ENCODE results near the gene KRT27.
A peak's percentile ranks its signal among the peaks of the same experiment; 100 is the strongest.
"Not testable (repeated sequence)": the region's sequence is repeated elsewhere in the genome, so short reads cannot be mapped to it uniquely, and the experiment has no call there.

KRT27 gene

DNA sequence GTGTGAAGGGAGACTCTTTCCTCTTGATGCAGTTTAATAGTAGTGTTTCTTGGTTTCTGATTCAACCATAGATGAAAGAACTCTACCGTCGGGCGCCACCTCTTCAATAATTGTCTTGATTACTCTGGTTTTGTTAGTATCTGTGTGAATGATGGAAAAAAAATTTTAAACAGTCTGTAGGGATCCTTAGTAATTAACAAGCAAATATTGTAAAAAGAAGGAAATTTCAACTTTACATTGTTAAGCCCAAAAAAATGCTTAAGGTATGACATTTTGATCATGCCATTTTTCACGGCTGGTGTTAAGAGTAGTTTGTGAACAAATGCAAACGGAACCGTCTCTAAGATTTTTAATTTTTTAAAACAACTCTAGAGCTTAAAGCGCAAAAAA, 36.0 kb upstream of the KRT27 start:
- in situ Hi-C loops (cut with MboI; ENCODE audit: low sequenced_read_pairs): no loop called here
- no peaks in the 10 kb centered on the region for H3K9me3 ChIP-seq
- peak overlapping the region; percentile 56 for H3K4me3 ChIP-seq
- H3K27me3 ChIP-seq (ENCODE audit: low read depth): no peaks in the 10 kb centered on the region
- no peaks in the 10 kb centered on the region; the same call in 1 of the 2 replicates for H3K4me1 ChIP-seq
- no peak for DNase-seq (ENCODE audit: low spot score in 2 of 2)
- 0 out of 2 replicates have a peak, but pooled peaks cover 7% of the 10 kb centered on the region for H3K36me3 ChIP-seq (replicated peaks)

DNA sequence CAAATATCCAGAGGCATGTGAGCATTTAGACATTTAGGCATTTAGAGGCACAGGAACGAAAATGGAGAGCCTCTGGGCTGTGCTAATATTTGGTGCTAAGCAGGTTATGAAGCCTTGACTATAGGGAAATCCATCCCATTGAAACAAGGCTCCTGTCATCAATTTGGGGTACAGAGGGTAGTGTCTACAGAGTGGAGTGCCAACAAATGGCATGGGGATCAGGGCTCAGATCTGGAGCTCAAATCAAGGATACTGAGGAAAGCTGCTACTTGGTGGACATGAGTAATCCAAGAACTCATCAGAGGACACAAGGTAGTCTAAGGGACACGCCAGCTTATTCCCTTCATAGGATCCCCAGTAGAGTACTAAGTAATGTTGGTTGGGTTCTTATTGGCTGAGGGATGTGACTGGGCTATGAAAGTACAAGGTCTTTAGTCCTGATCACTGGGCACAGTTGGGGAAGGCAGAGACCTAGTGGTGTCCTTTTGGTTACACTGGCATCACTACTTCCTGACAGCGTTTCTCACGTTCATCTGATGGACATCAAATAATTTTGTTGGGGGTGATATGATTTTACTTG, 34.8 kb upstream of the KRT27 start:
- no peaks in the 10 kb centered on the region; the same call in 1 of the 2 replicates for H3K27me3 ChIP-seq (ENCODE audit: low read depth)
- H3K9me3 ChIP-seq: no peaks in the 10 kb centered on the region
- no peak overlapping the region for H3K4me3 ChIP-seq
- DNase-seq (ENCODE audit: low spot score in 2 of 2): no peak
- in situ Hi-C loops (cut with MboI; ENCODE audit: low sequenced_read_pairs): no loop called here
- H3K36me3 ChIP-seq (replicated peaks): 0 out of 2 replicates have a peak, but pooled peaks cover 7% of the 10 kb centered on the region
- H3K4me1 ChIP-seq: no peaks in the 10 kb centered on the region; the same call in 1 of the 2 replicates

DNA sequence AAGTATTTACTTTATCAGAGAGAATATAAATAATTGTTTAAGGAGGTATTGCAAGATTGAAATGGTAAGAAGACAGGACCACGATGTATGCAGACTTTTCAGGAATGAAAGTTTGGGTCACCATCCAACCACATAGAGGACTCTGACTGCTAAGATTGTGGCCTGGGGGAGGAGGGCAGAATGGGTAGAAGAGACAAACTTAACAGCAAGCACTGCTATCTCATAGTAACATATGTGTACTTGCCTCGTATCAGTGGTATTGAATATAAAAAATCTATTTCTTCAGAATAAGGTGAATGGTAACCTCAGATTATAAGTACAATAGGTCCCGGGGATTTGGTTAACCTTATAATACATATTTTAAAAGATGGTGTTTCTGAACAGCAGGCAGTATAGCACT, 34.2 kb upstream of the KRT27 start:
- H3K36me3 ChIP-seq (replicated peaks): 0 out of 2 replicates have a peak, but pooled peaks cover 7% of the 10 kb centered on the region
- in situ Hi-C loops (cut with MboI; ENCODE audit: low sequenced_read_pairs): no loop called here
- H3K27me3 ChIP-seq (ENCODE audit: low read depth): no peaks in the 10 kb centered on the region; the same call in 1 of the 2 replicates
- no peak overlapping the region for H3K4me3 ChIP-seq
- no peak for DNase-seq (ENCODE audit: low spot score in 2 of 2)
- H3K9me3 ChIP-seq: no peaks in the 10 kb centered on the region
- H3K4me1 ChIP-seq: no peaks in the 10 kb centered on the region; the same call in 1 of the 2 replicates

DNA sequence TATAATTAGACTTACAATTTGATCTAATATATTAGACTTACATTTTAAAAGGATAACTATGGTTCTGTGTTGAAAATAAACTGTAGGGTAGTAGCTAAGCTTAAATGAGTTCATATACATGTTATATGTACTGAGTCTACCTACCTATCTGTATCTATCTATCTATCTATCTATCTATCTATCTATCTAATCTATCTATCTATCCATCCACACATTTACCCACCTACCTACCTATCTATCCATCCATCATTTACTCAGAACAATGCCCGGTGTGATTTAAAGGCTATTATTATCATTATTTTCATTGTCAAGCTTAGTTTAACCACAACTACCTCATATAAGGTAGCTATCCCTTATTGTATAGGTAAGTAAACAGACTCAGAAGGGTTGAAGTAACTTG, 33.0 kb upstream of the KRT27 start:
- H3K4me1 ChIP-seq: no peaks in the 10 kb centered on the region; the same call in 1 of the 2 replicates
- H3K36me3 ChIP-seq (replicated peaks): 0 out of 2 replicates have a peak, but pooled peaks cover 7% of the 10 kb centered on the region
- H3K4me3 ChIP-seq: no peak overlapping the region
- in situ Hi-C loops (cut with MboI; ENCODE audit: low sequenced_read_pairs): no loop called here
- DNase-seq (ENCODE audit: low spot score in 2 of 2): no peak
- peaks cover 4% of the 10 kb centered on the region; the same call in 1 of the 2 replicates for H3K27me3 ChIP-seq (ENCODE audit: low read depth)
- H3K9me3 ChIP-seq: no peaks in the 10 kb centered on the region

DNA sequence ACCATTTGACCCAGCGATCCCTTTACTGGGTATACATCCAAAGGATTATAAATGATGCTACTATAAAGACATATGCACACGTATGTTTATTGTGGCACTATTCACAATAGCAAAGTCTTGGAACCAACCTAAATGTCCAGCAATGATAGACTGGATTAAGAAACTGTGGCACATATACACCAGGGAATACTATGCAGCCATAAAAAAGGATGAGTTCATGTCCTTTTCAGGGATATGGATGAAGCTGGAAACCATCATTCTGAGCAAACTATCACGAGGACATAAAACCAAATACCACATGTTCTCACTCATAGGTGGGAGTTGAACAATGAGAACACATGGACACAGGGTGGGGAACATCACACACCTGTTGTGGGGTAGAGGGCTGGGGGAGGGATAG, 32.3 kb upstream of the KRT27 start:
- in situ Hi-C loops (cut with MboI; ENCODE audit: low sequenced_read_pairs); DNase-seq (ENCODE audit: low spot score in 2 of 2); H3K36me3 ChIP-seq (replicated peaks); H3K9me3 ChIP-seq; H3K27me3 ChIP-seq (ENCODE audit: low read depth); H3K4me1 ChIP-seq; H3K4me3 ChIP-seq: not testable (repeated sequence)

DNA sequence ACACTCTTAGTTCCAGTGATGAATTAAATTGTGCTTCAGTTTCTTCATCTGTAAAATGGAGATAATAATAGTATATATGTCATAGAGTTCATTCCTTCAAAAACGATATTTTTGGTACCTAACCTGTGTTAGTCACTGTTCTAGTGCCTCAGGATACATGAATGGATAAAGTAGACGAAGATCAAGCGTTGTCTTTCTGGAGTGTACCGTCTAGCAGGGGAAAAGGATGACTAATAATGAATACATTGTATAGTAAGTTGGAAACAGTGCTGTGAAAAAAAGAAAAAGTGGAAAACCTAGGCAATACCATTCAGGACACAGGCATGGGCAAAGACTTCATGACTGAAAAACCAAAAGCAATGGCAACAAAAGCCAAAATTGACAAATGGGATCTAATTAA, 31.5 kb upstream of the KRT27 start:
- Histone ChIP-seq H3K27me3 (ENCODE audit: low read depth) (peaks cover 16% of the 10 kb centered on the region), H3K36me3 (replicated peaks) (0 out of 2 replicates have a peak, but pooled peaks cover 7% of the 10 kb centered on the region)

DNA sequence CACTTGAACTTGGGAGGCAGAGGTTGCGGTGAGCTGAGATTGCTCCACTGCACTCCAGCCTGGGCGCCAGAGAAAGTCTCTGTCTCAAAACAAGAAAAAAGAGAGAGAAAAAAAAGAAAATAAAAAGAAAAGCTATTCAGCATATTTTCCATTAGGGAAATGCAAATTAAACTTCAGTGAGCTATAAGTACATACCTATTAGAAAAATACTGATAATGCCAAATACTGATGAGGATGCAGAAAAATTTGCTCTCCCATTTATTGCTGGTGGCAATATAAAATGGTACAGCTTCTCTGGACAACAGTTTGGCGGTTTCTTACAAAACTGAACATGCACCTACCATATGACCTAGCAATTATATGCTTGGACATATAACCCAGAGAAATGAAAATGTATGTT, 30.3 kb upstream of the KRT27 start:
- peaks cover 26% of the 10 kb centered on the region for H3K27me3 ChIP-seq (ENCODE audit: low read depth)
- in situ Hi-C loops (cut with MboI; ENCODE audit: low sequenced_read_pairs): no loop called here

More for the DNA sequence above, 31.5 kb upstream of the KRT27 start:
- Histone ChIP-seq H3K9me3 (no peaks in the 10 kb centered on the region), H3K4me1 (no peaks in the 10 kb centered on the region; the same call in 1 of the 2 replicates), H3K4me3 (no peak overlapping the region)
- in situ Hi-C loops (cut with MboI; ENCODE audit: low sequenced_read_pairs): no loop called here
- no peak for DNase-seq (ENCODE audit: low spot score in 2 of 2)

DNA sequence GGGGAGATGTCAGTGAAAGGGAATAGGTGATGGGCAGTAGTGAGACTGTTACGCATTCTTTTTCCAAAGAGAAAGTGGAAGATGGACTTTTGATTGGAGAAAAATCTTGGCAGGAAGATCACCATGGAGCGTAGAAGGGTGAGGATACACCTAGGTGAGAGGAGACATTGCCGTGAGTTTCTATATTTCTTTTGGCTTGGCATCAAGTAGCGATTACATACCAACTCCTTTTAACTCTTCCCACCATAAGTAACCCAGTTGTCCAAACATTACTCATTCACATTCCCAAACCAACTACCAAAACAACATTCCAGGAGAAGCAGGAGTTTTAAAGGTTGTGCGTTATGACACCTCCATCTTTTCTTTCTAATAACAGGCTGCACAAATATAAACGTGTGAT, 28.1 kb upstream of the KRT27 start:
- Histone ChIP-seq H3K4me1 (no peaks in the 10 kb centered on the region), H3K9me3 (no peaks in the 10 kb centered on the region), H3K36me3 (replicated peaks) (no peaks in the 10 kb centered on the region), H3K27me3 (ENCODE audit: low read depth) (peaks cover 46% of the 10 kb centered on the region), H3K4me3 (no peak overlapping the region)
- in situ Hi-C loops (cut with MboI; ENCODE audit: low sequenced_read_pairs): no loop called here
- DNase-seq (ENCODE audit: low spot score in 2 of 2): no peak

More for the DNA sequence above, 30.3 kb upstream of the KRT27 start:
- H3K4me1 ChIP-seq: no peaks in the 10 kb centered on the region
- H3K9me3 ChIP-seq: no peaks in the 10 kb centered on the region
- H3K4me3 ChIP-seq: no peak overlapping the region
- DNase-seq (ENCODE audit: low spot score in 2 of 2): no peak
- H3K36me3 ChIP-seq (replicated peaks): 0 out of 2 replicates have a peak, but pooled peaks cover under 1% of the 10 kb centered on the region

DNA sequence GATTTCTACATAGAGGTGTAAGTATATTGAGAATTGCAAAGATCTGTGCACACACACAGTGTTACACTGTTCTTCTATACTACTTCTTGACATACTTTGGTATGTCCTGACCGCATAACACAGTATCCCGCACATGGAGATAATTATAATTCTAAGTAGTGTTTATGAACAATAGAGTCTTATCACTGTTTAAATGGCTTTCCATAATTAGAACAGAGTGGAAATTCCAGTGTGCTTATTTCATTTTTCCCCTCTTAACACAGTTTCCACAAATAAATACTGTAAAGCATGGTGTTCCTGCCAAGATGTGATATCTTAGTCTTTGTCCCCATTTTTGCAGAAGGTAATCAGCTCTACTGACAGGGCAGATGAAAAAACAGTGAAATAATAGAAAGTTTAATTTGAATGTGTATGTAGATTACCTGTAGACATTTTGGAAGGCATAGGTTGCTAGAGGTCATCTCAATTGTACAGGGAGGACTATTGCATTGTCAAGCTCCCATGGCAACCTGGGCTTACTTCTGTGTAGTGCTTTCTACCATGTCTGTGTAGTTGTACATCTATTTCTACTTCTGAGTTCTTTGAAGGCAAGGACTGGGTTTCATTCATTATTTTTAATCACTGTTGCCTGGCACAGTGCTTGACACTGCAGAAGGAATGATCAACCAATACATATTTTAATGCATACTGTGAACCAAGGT, 27.5 kb upstream of the KRT27 start:
- H3K36me3 ChIP-seq (replicated peaks): no peaks in the 10 kb centered on the region
- DNase-seq (ENCODE audit: low spot score in 2 of 2): no peak
- no peaks in the 10 kb centered on the region for H3K4me1 ChIP-seq
- no peaks in the 10 kb centered on the region for H3K9me3 ChIP-seq
- H3K27me3 ChIP-seq (ENCODE audit: low read depth): peaks cover 52% of the 10 kb centered on the region
- H3K4me3 ChIP-seq: no peak overlapping the region
- in situ Hi-C loops (cut with MboI; ENCODE audit: low sequenced_read_pairs): no loop called here

DNA sequence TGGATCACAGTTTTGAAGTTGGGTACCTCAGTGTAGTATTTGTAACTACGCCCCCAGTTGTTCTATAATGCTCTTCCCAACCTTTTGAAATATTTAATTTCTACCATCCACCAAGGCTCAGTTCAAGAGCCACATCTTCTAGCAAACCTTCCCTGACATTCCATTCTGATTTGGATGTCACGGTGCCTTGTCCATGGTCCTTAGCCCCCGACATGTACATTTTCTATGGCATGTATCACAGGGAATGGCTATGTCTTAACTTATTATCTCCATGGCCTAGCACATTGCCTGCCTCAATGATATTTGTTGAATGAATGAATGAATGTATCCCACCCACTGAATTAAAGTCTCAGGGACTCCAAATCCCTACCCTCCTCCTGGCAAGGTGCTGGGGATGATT, 23.8 kb upstream of the KRT27 start:
- H3K36me3 ChIP-seq (replicated peaks): no peaks in the 10 kb centered on the region
- in situ Hi-C loops (cut with MboI; ENCODE audit: low sequenced_read_pairs): no loop called here
- H3K4me1 ChIP-seq: no peaks in the 10 kb centered on the region
- H3K9me3 ChIP-seq: no peaks in the 10 kb centered on the region
- peaks cover 77% of the 10 kb centered on the region for H3K27me3 ChIP-seq (ENCODE audit: low read depth)
- no peak for DNase-seq (ENCODE audit: low spot score in 2 of 2)
- H3K4me3 ChIP-seq: no peak overlapping the region

DNA sequence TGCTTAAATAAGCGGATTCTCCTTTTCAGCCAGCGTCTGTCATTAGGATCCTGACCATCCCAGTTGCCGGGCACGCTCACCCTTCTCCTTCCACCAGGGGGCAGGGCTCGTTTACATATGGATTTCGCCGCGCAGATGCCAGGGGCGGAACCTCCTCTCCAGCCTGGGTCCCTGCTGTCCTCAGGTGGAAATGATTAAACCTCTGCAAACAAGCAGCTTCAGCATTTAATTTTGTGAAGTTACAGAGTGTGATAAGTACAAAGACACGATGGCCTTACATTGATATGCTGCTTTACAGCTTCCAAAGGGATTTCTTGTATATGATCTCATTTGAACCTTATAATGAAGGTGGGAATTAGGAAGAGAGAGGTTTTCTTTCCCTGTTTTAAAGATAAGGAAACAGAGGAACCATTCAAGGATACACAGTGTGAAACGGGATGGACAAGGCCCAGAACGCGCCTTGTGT, 21.3 kb upstream of the KRT27 start:
- Histone ChIP-seq H3K4me1 (no peaks in the 10 kb centered on the region), H3K36me3 (replicated peaks) (no peaks in the 10 kb centered on the region), H3K27me3 (ENCODE audit: low read depth) (peaks cover 71% of the 10 kb centered on the region), H3K9me3 (no peaks in the 10 kb centered on the region), H3K4me3 (no peak overlapping the region)
- in situ Hi-C loops (cut with MboI; ENCODE audit: low sequenced_read_pairs): loop anchor here (5.0 kb wide), 1 partner anchor 859 kb away; no protein-coding TSS in a partner anchor
- peak; percentile 59 to 88 for DNase-seq (ENCODE audit: low spot score in 2 of 2)

DNA sequence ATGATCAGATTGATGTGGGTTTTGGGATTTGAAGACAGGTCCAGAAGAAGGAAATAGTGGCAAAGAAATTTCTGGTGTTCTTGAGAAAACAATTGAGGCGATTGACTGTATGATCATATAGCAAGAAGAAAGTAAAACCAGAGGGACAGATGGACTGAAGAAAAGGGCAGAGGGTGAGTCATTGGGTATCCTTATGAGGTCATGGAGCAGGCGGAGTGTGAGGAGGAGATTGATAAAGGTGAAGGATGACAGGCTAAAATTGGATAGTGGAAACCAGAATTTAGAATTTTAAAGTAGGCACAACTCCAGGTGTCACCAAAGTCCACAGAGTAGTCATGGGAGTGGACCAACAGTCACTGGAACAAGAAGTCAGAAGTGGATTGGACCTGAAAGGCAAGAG, 18.8 kb upstream of the KRT27 start:
- no peak overlapping the region for H3K4me3 ChIP-seq
- DNase-seq (ENCODE audit: low spot score in 2 of 2): no peak
- no peaks in the 10 kb centered on the region for H3K4me1 ChIP-seq
- H3K9me3 ChIP-seq: no peaks in the 10 kb centered on the region
- H3K27me3 ChIP-seq (ENCODE audit: low read depth): peaks cover 55% of the 10 kb centered on the region
- in situ Hi-C loops (cut with MboI; ENCODE audit: low sequenced_read_pairs): loop anchor here (5.0 kb wide), 1 partner anchor 861 kb away; no protein-coding TSS in a partner anchor
- H3K36me3 ChIP-seq (replicated peaks): no peaks in the 10 kb centered on the region

DNA sequence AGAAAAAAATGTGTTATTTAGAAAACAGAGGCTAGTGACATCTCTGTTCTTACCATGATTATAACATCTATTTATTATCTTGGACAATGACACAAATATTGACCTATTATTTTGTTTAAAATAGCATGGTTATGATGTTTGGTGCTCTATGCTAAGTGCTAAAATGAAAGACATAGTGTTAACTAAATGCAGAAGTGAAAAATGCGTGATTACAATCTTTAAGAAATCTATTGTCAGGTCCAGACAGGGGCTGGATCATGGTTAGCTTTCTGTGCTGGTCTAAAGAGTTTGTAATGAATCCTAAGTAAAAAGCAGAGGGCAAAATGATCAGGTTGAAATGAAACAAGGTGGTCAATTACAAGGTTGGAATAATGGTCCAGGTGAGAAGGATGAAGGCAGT, 18.0 kb upstream of the KRT27 start:
- DNase-seq (ENCODE audit: low spot score in 2 of 2): no peak
- in situ Hi-C loops (cut with MboI; ENCODE audit: low sequenced_read_pairs): loop anchor here (5.0 kb wide), 1 partner anchor 862 kb away; no protein-coding TSS in a partner anchor
- Histone ChIP-seq H3K9me3 (no peaks in the 10 kb centered on the region), H3K4me1 (no peaks in the 10 kb centered on the region), H3K27me3 (ENCODE audit: low read depth) (peaks cover 48% of the 10 kb centered on the region), H3K4me3 (no peak overlapping the region), H3K36me3 (replicated peaks) (no peaks in the 10 kb centered on the region)

DNA sequence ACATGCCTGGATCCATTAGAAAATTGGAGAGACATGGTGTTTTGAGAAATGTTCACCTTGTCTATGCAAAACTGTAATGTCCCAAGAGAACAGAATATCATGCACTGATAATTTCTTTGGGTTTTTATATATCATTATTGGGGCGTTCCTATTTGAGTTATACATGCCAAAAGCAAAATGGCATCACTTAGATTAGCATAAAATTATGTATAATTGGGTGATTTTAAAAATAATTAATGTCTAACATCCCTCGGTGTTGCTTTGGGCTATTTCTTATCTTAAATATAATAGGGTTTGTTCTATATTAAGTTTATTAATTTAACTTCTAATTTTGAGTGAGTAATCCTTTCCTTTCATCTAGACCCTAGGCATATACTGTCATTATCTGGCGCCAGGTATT, 17.5 kb upstream of the KRT27 start, which contains the start of gene KRT28:
KRT28 (minus strand) TSS at position 101 of the 400 bp plus-strand sequence; CDS start at position 35, 66 bp downstream.
- DNase-seq (ENCODE audit: low spot score in 2 of 2): no peak
- no peaks in the 10 kb centered on the region for H3K4me1 ChIP-seq
- no peaks in the 10 kb centered on the region for H3K9me3 ChIP-seq
- in situ Hi-C loops (cut with MboI; ENCODE audit: low sequenced_read_pairs): loop anchor here (5.0 kb wide), 1 partner anchor 862 kb away; no protein-coding TSS in a partner anchor
- peaks cover 44% of the 10 kb centered on the region for H3K27me3 ChIP-seq (ENCODE audit: low read depth)
- H3K36me3 ChIP-seq (replicated peaks): no peaks in the 10 kb centered on the region
- H3K4me3 ChIP-seq: no peak within 1 kb of the TSS
